Liver (tissue), 3 donors: ENCODE measurements around the gene OR13A1.

Source experiments
- EGR1 ChIP-seq, 2 donors: IDR thresholded peaks; 2 replicates each; pipeline ENCODE4 v1.6.1; 2016 to 2018; ENCODE audit warnings: antibody characterized with exemption in 2 of 2, low read depth in 2 of 2
- GABPA ChIP-seq, 2 donors: IDR thresholded peaks in 1 of 2; conservative IDR thresholded peaks in 1 of 2; 2 replicates each; pipeline ENCODE4 v1.6.1; 2016; ENCODE audit warnings: antibody characterized with exemption in 2 of 2, mild to moderate bottlenecking in 1 of 2, moderate library complexity in 1 of 2
- RAD21 ChIP-seq, 2 donors: IDR thresholded peaks; 2 replicates each; pipeline ENCODE4 v1.6.1; 2016; ENCODE audit warnings: antibody characterized with exemption in 2 of 2, mild to moderate bottlenecking in 2 of 2
- SP1 ChIP-seq: IDR thresholded peaks from 2 replicates; pipeline ENCODE4 v1.6.1; 2018; ENCODE audit warnings: antibody characterized with exemption, mild to moderate bottlenecking
- YY1 ChIP-seq: IDR thresholded peaks from 2 replicates; pipeline ENCODE4 v1.6.1; 2016; ENCODE audit warnings: antibody characterized with exemption, mild to moderate bottlenecking
- TF ChIP-seq, protein P1 (sequence below): fragments of 150-350 bp; IDR thresholded peaks from 2 replicates; pipeline ENCODE4 v1.5.1; 2017; ENCODE audit warnings: improper control_type of control experiment, low read depth, low read length; ENCODE audit not compliant: missing input control
- TF ChIP-seq, protein P2 (sequence below): IDR thresholded peaks from 2 replicates; pipeline ENCODE4 v1.6.1; 2016; ENCODE audit warnings: antibody characterized with exemption
- TF ChIP-seq, protein P3 (sequence below): IDR thresholded peaks from 2 replicates; pipeline ENCODE4 v1.6.1; 2016; ENCODE audit warnings: antibody characterized with exemption
- TF ChIP-seq, protein P4 (sequence below): IDR thresholded peaks from 2 replicates; pipeline ENCODE4 v1.6.1; 2016; ENCODE audit warnings: antibody characterized with exemption, mild to moderate bottlenecking
- donor health status: healthy.
- donor health status: healthy.

DNA sequence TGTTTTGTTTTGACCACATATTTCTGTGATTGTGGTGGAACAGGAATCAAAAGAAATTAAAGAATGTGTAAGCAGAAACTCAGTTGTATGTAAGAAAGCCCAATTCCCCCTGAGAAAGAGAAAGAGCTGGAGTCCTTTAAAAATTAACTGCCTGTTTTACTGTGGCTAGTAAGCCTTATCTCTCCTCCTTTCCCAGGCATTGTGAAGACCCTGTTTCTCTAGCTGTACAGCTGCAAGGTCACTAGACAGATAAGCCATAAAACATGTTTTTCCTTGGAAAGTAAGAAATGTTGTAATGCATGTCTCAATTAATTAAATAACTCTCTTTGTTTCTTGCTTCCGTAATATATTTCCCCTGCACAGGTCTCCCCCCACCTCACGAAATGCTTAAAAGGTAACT lies 53.5 kb downstream of the OR13A1 start:
- TF ChIP-seq RAD21 (IDR thresholded peaks at IDR 0.05): no peak
- TF ChIP-seq, protein P1, sequence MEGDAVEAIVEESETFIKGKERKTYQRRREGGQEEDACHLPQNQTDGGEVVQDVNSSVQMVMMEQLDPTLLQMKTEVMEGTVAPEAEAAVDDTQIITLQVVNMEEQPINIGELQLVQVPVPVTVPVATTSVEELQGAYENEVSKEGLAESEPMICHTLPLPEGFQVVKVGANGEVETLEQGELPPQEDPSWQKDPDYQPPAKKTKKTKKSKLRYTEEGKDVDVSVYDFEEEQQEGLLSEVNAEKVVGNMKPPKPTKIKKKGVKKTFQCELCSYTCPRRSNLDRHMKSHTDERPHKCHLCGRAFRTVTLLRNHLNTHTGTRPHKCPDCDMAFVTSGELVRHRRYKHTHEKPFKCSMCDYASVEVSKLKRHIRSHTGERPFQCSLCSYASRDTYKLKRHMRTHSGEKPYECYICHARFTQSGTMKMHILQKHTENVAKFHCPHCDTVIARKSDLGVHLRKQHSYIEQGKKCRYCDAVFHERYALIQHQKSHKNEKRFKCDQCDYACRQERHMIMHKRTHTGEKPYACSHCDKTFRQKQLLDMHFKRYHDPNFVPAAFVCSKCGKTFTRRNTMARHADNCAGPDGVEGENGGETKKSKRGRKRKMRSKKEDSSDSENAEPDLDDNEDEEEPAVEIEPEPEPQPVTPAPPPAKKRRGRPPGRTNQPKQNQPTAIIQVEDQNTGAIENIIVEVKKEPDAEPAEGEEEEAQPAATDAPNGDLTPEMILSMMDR: no peak
- TF ChIP-seq YY1: no peak
- TF ChIP-seq EGR1 (IDR thresholded peaks at IDR 0.05; ENCODE audit: low read depth in 2 of 2): no peak
- TF ChIP-seq, protein P2, sequence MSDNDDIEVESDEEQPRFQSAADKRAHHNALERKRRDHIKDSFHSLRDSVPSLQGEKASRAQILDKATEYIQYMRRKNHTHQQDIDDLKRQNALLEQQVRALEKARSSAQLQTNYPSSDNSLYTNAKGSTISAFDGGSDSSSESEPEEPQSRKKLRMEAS: no peak
- TF ChIP-seq, protein P3, sequence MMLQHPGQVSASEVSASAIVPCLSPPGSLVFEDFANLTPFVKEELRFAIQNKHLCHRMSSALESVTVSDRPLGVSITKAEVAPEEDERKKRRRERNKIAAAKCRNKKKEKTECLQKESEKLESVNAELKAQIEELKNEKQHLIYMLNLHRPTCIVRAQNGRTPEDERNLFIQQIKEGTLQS: no peak
- TF ChIP-seq SP1: no peak
- TF ChIP-seq, protein P4, sequence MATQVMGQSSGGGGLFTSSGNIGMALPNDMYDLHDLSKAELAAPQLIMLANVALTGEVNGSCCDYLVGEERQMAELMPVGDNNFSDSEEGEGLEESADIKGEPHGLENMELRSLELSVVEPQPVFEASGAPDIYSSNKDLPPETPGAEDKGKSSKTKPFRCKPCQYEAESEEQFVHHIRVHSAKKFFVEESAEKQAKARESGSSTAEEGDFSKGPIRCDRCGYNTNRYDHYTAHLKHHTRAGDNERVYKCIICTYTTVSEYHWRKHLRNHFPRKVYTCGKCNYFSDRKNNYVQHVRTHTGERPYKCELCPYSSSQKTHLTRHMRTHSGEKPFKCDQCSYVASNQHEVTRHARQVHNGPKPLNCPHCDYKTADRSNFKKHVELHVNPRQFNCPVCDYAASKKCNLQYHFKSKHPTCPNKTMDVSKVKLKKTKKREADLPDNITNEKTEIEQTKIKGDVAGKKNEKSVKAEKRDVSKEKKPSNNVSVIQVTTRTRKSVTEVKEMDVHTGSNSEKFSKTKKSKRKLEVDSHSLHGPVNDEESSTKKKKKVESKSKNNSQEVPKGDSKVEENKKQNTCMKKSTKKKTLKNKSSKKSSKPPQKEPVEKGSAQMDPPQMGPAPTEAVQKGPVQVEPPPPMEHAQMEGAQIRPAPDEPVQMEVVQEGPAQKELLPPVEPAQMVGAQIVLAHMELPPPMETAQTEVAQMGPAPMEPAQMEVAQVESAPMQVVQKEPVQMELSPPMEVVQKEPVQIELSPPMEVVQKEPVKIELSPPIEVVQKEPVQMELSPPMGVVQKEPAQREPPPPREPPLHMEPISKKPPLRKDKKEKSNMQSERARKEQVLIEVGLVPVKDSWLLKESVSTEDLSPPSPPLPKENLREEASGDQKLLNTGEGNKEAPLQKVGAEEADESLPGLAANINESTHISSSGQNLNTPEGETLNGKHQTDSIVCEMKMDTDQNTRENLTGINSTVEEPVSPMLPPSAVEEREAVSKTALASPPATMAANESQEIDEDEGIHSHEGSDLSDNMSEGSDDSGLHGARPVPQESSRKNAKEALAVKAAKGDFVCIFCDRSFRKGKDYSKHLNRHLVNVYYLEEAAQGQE: no peak
- TF ChIP-seq GABPA (IDR thresholded peaks at IDR 0.05 in 1 of 2, conservative IDR thresholded peaks at IDR 0.05 in 1 of 2): no peak
